Omental fat pad (tissue), 4 donors: ENCODE measurements around the gene CDK5. TPM values are rescaled to one million over a fixed set of nuclear protein-coding genes. Genes with fewer than 3 reads are reported as not detected.

ENCODE experiments used
- ATAC-seq: fragments of 150-250 bp; one replicate; pipeline ENCODE4 v1.9.1; 2016; ENCODE audit warnings: mild to moderate bottlenecking, moderate library complexity; ENCODE audit not compliant: low FRiP score
- DNase-seq: peaks from one replicate; pipeline ENCODE4 v3.0.0-alpha.2; 2019; ENCODE audit warnings: low spot score
- total RNA-seq, 4 donors: library from RNA; depleted of rRNA; stranded (reverse); fragments of >200 nt; gene quantifications; one replicate each; pipeline ENCODE4 v1.1.0, GENCODE V29; 2016
- TF ChIP-seq, protein P1 (sequence below), 3 donors: fragments of 450-650 bp; IDR thresholded peaks; one replicate each; pipeline ENCODE4 v1.5.1; 2016 to 2017; ENCODE audit warnings: antibody characterized with exemption in 3 of 3, mild to moderate bottlenecking in 3 of 3, moderate library complexity in 2 of 3

CDK5 gene
- total RNA-seq, 4 donors from 2014 or later: 6.1 to 10.4 (median 7.9) TPM

DNA sequence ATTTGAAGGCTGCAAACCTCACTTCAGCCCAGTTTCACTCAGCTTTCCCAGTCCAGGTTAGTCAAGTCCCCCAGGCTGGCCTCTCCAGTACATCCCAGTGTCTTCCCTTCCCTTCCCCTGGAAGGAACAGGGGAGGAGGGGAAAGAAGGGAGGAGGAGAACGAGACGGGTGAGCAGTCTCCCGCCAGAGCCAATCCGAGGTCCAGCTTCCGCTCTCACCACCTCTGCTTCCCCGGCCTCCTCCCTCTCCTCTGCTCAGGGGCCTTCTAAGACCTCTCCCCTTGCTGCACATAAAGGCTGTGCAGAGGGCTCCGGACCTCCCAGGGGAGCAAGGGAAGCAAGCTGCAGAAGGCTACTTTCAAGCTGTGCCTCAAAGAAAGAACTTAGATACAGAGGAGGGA, 37.5 kb downstream of the CDK5 start:
- TF ChIP-seq, protein P1, sequence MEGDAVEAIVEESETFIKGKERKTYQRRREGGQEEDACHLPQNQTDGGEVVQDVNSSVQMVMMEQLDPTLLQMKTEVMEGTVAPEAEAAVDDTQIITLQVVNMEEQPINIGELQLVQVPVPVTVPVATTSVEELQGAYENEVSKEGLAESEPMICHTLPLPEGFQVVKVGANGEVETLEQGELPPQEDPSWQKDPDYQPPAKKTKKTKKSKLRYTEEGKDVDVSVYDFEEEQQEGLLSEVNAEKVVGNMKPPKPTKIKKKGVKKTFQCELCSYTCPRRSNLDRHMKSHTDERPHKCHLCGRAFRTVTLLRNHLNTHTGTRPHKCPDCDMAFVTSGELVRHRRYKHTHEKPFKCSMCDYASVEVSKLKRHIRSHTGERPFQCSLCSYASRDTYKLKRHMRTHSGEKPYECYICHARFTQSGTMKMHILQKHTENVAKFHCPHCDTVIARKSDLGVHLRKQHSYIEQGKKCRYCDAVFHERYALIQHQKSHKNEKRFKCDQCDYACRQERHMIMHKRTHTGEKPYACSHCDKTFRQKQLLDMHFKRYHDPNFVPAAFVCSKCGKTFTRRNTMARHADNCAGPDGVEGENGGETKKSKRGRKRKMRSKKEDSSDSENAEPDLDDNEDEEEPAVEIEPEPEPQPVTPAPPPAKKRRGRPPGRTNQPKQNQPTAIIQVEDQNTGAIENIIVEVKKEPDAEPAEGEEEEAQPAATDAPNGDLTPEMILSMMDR (IDR thresholded peaks at IDR 0.05): no peak
- DNase-seq (no peak), ATAC-seq (no peak)

DNA sequence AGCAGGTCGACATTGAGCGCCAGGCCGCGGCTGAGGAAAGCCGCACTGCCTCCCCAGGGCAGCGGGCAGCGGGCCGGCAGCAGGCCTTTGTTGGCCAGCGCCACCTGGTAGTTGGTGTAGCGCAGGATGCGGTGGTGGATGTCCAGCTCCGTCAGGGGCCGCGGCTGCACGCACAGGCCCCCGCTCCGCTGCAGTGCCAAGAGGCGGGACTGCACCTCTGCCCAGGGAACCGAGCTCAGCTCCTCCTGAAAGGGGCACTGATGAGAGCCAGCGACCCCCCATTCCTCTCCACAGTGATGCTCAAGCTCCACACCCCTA, 38.6 kb downstream of the CDK5 start:
- TF ChIP-seq, protein P1 (IDR thresholded peaks at IDR 0.05): no peak
- ATAC-seq (no peak), DNase-seq (no peak)

GRCh38 chr7:151018421-151019129, 39.1 kb downstream of the CDK5 start:
- ATAC-seq: no peak
- TF ChIP-seq, protein P1 (IDR thresholded peaks at IDR 0.05): no peak
- DNase-seq: no peak

DNA sequence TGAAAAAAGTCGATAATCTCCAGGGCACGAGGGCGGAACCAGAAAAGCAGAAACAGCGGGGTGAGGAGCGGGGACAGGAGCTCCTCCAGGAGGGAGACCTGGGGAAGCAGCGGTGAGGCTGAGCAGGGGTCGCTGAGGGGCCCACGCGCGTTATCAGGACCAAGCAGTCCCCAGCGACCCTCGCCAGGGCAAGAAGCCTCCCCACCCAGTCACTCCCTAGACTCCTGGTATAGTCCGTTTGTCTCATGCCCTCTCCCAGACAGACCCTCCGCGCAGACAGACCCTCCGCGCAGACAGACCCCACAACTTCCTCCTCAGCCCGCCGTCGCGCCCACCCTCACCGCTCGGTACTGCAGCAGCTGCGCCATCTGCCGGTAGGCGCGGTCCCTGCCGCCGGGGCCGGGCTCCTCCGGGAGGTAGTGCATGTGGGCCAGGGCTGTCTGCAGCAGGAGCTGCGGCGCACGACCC, 39.7 kb downstream of the CDK5 start:
- DNase-seq (peak; percentile 66), ATAC-seq (peak; percentile 79)
- TF ChIP-seq, protein P1 (IDR thresholded peaks at IDR 0.05): peak in 1 of 3 donors; percentile 40

- no peak for DNase-seq
- ATAC-seq: no peak
- TF ChIP-seq, protein P1 (IDR thresholded peaks at IDR 0.05): no peak
Measured at GRCh38 chr7:151017370-151017952, 40.2 kb downstream of the CDK5 start.

GRCh38 chr7:151016942-151017341, 40.8 kb downstream of the CDK5 start:
- DNase-seq (no peak), ATAC-seq (no peak)
- TF ChIP-seq, protein P1 (IDR thresholded peaks at IDR 0.05): no peak

GRCh38 chr7:151016505-151016904, 41.2 kb downstream of the CDK5 start:
- ATAC-seq: no peak
- TF ChIP-seq, protein P1 (IDR thresholded peaks at IDR 0.05): no peak

More at GRCh38 chr7:151016505-151016904, 41.2 kb downstream of the CDK5 start:
- DNase-seq: no peak
